ENCODE measurements around the gene SH3BP5L. TPM values are rescaled to one million over a fixed set of nuclear protein-coding genes. Genes with fewer than 3 reads are reported as not detected.
"Not testable (repeated sequence)": the region's sequence is repeated elsewhere in the genome, so short reads cannot be mapped to it uniquely, and the experiment has no call there.

The SH3BP5L gene
- total and polyA plus RNA-seq, 2 donors, result 15.0 to 16.1 TPM

DNA sequence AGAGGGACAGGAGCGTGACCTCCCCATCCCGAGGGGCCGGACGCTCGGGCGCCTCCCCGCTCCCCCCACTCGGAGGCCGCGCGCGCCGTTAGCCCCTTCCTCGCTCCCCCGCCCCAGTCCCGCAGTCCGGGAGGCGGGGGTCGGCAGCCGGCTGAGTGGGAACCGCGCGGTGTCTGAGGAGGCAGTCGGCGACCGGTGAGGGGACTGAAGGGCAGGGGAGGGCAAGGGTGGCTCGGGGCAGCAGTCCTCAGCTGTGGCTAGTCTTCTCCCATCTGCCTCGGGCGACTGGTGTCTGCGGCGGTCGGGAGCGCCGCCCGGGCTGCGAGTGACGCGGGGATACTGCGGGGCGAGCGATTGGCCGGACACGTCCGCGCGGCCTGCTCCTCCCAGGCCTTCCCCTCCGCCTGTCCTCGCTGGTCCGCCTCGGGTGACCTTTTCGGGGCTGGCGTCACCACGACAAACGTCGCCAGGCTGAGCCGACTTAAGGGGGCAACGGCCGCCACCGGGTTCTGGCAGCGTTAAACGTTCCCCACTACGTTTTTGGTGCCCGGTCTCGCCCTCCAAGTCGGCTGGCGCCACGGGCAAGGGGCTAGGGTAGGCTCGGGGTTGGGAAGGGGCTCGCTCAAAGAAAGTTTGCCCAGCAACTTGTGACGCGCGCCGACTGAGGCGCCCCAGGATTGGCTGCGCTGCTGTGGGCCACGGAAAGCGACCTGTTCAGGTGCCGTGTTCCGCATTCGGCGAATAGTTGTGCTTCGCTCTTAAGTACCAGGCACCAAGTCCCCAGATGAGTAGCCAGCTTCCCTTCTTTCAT, 12.8 kb upstream of the SH3BP5L start:
- WGBS, result under 1% methylated on average over 82 of the region's 82 CpGs
- peaks cover 7 to 28% of the 10 kb centered on the region in 2 donors for H3K4me1 ChIP-seq (ENCODE audit: control insufficient read depth in 2 of 2, insufficient read depth in 2 of 2, low read length in 2 of 2)
- H3K36me3 ChIP-seq (ENCODE audit: control insufficient read depth in 2 of 2, insufficient read depth in 2 of 2, low read length in 1 of 2), result peaks cover 6 to 13% of the 10 kb centered on the region in 2 donors
- H3K4me3 ChIP-seq (ENCODE audit: low read length in 2 of 2), result peak overlapping the region; percentile 80 to 95
- peak in 7 of 9 donors; percentile 80 to 95 (median 88) for DNase-seq (ENCODE audit: low read depth in 6 of 9, low spot score in 9 of 9)
- H3K9me3 ChIP-seq (ENCODE audit: control insufficient read depth in 2 of 2, insufficient read depth in 1 of 2, low read length in 1 of 2), result no peaks in the 10 kb centered on the region
- H3K27ac ChIP-seq (ENCODE audit: low read depth in 1 of 2, low read length in 1 of 2), result peak overlapping the region; percentile 93 to 99
- H3K27me3 ChIP-seq (ENCODE audit: control insufficient read depth in 2 of 2, insufficient read depth in 1 of 2, low read length in 1 of 2), result no peaks in the 10 kb centered on the region

DNA sequence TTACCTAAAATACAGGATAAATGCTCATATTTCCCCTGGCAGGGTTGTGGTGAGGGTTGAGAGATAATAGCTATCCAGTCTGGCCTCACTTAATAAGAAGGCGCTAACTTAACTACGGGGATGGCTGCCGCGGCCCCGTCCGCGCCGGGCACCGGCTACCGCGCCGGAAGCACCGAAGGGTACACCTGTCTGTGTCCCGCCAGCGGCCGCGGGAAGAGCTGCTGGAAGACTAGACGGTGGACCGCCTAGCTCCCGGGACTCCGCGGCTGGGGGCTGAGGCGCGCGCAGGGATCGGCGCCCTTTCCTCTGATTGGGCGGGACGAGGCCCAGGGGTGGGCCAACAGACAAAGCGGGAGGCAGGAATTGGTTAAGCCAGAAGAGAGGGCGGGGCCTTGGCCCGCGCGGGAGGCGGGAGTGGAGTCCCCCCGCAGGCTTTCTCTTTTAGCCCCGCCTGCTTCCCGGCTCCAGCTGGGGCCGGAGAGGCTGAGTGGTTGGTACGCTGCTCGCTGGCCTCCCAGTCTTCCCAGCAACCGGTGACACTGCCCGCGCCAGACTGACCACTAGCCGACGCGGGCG, 12.2 kb upstream of the SH3BP5L start, which contains the start of gene ZNF672:
TSS of gene ZNF672 (plus strand) at position 444 of the 576 bp plus-strand sequence. CDS start 9,051 bp downstream, outside the sequence.
- peak in 8 of 9 donors; percentile 82 to 97 (median 92) for DNase-seq (ENCODE audit: low read depth in 6 of 9, low spot score in 9 of 9)
- Histone ChIP-seq H3K27ac (ENCODE audit: low read depth in 1 of 2, low read length in 1 of 2) (peak within 1 kb of the TSS; percentile 93 to 99), H3K36me3 (ENCODE audit: control insufficient read depth in 2 of 2, insufficient read depth in 2 of 2, low read length in 1 of 2) (peaks cover 4 to 9% of the 10 kb centered on the region in 2 donors), H3K4me1 (ENCODE audit: control insufficient read depth in 2 of 2, insufficient read depth in 2 of 2, low read length in 2 of 2) (peaks cover 7 to 28% of the 10 kb centered on the region in 2 donors), H3K4me3 (ENCODE audit: low read length in 2 of 2) (peak within 1 kb of the TSS; percentile 80 to 95), H3K27me3 (ENCODE audit: control insufficient read depth in 2 of 2, insufficient read depth in 1 of 2, low read length in 1 of 2) (no peaks in the 10 kb centered on the region), H3K9me3 (ENCODE audit: control insufficient read depth in 2 of 2, insufficient read depth in 1 of 2, low read length in 1 of 2) (no peaks in the 10 kb centered on the region)
- WGBS, result under 1% methylated on average over 48 of the region's 48 CpGs

DNA sequence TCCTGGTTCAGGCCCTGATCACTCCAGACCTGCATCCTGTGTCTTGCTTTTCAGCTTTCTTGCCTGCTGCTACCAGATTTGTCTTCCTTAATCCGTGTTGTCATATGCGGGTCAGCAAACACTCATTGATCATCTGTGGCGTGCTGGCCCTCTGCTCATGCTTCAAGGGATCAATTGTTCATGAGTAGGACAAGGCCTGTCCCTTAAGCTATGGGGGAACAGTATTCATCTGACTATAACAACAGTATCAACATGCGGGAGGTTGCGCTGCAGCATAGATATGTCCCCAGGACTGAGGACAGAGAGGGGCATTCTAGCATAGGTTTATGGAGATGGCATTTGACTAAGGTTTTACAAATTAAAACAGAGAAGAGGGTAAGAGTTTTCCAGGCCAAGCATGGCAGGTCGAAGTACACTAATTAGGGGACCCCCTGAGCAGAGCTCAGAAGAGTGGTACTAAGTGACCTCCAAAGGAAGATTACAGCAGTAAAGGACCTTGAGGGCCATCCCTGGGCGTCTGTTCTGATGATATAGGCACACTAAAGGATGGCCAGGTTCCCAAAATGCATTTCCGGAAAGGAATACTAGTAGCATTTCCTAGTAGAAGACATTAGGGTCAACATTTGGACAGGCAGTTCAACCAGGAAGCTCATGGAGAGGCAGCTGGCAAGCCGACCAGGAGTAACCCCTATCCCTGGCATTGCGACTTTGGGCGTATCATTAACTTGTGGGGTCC, 11.5 kb upstream of the SH3BP5L start:
- peak overlapping the region; percentile 88 to 93 for H3K27ac ChIP-seq (ENCODE audit: low read depth in 1 of 2, low read length in 1 of 2)
- peaks cover 0 to 3% of the 10 kb centered on the region in 2 donors for H3K36me3 ChIP-seq (ENCODE audit: control insufficient read depth in 2 of 2, insufficient read depth in 2 of 2, low read length in 1 of 2)
- H3K9me3 ChIP-seq (ENCODE audit: control insufficient read depth in 2 of 2, insufficient read depth in 1 of 2, low read length in 1 of 2), result no peaks in the 10 kb centered on the region
- peaks cover 7 to 26% of the 10 kb centered on the region in 2 donors for H3K4me1 ChIP-seq (ENCODE audit: control insufficient read depth in 2 of 2, insufficient read depth in 2 of 2, low read length in 2 of 2)
- WGBS, result 57% methylated on average over 11 of the region's 11 CpGs
- H3K4me3 ChIP-seq (ENCODE audit: low read length in 2 of 2), result peak overlapping the region; percentile 80 to 95
- no peaks in the 10 kb centered on the region for H3K27me3 ChIP-seq (ENCODE audit: control insufficient read depth in 2 of 2, insufficient read depth in 1 of 2, low read length in 1 of 2)
- DNase-seq (ENCODE audit: low read depth in 6 of 9, low spot score in 9 of 9), result no peak

DNA sequence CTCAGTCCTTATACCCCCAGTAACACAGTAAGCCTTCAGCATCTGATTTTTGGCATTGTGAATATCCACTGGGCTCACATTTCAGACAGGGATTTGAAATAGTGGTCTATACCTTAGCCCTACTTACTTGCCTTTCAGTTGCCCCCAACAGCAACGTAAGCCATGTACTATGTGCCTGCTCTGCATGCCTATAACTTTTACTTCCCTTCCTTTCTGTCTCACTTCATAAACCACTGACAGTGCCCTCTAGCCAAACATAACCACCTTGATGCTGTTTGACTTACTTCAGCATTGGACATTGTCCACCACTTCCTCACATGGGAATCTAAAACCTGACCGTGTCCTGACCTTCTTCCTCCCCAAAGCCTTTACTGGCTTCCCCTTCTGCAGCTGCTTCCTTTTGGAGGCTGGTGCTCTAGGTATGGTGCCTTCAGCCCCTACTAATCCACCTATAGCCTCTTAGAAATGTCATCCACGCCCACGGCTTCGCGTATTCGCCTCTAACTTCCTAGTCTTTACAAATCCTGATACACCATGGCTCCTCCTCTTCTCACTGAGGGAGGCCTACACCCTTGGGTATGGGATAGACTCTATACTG, 8.7 kb upstream of the SH3BP5L start:
- Histone ChIP-seq H3K27me3 (ENCODE audit: control insufficient read depth in 2 of 2, insufficient read depth in 1 of 2, low read length in 1 of 2) (no peaks in the 10 kb centered on the region), H3K4me3 (ENCODE audit: low read length in 2 of 2) (no peak overlapping the region), H3K36me3 (ENCODE audit: control insufficient read depth in 2 of 2, insufficient read depth in 2 of 2, low read length in 1 of 2) (no peaks in the 10 kb centered on the region), H3K9me3 (ENCODE audit: control insufficient read depth in 2 of 2, insufficient read depth in 1 of 2, low read length in 1 of 2) (no peaks in the 10 kb centered on the region), H3K4me1 (ENCODE audit: control insufficient read depth in 2 of 2, insufficient read depth in 2 of 2, low read length in 2 of 2) (peaks cover 6 to 13% of the 10 kb centered on the region in 2 donors), H3K27ac (ENCODE audit: low read depth in 1 of 2, low read length in 1 of 2) (no peak overlapping the region)
- DNase-seq (ENCODE audit: low read depth in 6 of 9, low spot score in 9 of 9), result no peak
- WGBS, result 69% methylated on average over 7 of the region's 7 CpGs

DNA sequence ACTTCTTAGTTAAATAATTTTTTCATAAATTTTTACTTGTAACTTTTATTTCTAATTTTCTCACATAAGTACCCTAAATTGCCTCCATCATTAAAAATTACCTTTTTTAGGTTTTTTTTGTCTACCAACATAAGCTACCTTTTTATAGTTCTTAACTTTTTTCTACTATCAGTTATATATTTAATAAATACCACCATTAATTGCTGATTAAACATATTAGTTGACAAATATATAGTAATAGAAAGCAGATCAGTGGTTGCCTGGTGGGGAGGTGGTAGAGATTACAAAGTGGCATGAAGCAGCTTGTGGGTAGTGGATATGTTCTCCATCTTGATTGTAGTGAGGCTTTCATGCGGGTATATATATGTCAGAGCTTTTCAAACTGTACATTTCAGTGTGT, 6.1 kb upstream of the SH3BP5L start:
- H3K27me3 ChIP-seq (ENCODE audit: control insufficient read depth in 2 of 2, insufficient read depth in 1 of 2, low read length in 1 of 2), result no peaks in the 10 kb centered on the region
- DNase-seq (ENCODE audit: low read depth in 6 of 9, low spot score in 9 of 9), result no peak
- no peaks in the 10 kb centered on the region for H3K36me3 ChIP-seq (ENCODE audit: control insufficient read depth in 2 of 2, insufficient read depth in 2 of 2, low read length in 1 of 2)
- no peak overlapping the region for H3K27ac ChIP-seq (ENCODE audit: low read depth in 1 of 2, low read length in 1 of 2)
- WGBS, result 95% methylated on average over 1 of the region's 1 CpG
- no peak overlapping the region for H3K4me3 ChIP-seq (ENCODE audit: low read length in 2 of 2)
- H3K4me1 ChIP-seq (ENCODE audit: control insufficient read depth in 2 of 2, insufficient read depth in 2 of 2, low read length in 2 of 2), result peaks cover under 1 to 2% of the 10 kb centered on the region in 2 donors
- no peaks in the 10 kb centered on the region for H3K9me3 ChIP-seq (ENCODE audit: control insufficient read depth in 2 of 2, insufficient read depth in 1 of 2, low read length in 1 of 2)

DNA sequence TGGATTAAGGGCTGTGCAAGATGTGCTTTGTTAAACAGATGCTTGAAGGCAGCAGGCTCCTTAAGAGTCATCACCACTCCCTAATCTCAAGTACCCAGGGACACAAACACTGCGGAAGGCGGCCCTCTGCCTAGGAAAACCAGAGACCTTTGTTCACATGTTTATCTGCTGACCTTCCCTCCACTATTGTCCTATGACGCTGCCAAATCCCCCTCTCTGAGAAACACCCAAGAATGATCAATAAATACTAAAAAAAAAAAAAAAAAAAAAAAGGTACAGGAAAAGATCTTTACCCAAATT, 5.0 kb upstream of the SH3BP5L start:
- H3K4me1 ChIP-seq (ENCODE audit: control insufficient read depth in 2 of 2, insufficient read depth in 2 of 2, low read length in 2 of 2); H3K27ac ChIP-seq (ENCODE audit: low read depth in 1 of 2, low read length in 1 of 2); H3K27me3 ChIP-seq (ENCODE audit: control insufficient read depth in 2 of 2, insufficient read depth in 1 of 2, low read length in 1 of 2); H3K9me3 ChIP-seq (ENCODE audit: control insufficient read depth in 2 of 2, insufficient read depth in 1 of 2, low read length in 1 of 2); H3K4me3 ChIP-seq (ENCODE audit: low read length in 2 of 2); H3K36me3 ChIP-seq (ENCODE audit: control insufficient read depth in 2 of 2, insufficient read depth in 2 of 2, low read length in 1 of 2); DNase-seq (ENCODE audit: low read depth in 6 of 9, low spot score in 9 of 9): not testable (repeated sequence)
- 96% methylated on average over 1 of the region's 3 CpGs for WGBS

DNA sequence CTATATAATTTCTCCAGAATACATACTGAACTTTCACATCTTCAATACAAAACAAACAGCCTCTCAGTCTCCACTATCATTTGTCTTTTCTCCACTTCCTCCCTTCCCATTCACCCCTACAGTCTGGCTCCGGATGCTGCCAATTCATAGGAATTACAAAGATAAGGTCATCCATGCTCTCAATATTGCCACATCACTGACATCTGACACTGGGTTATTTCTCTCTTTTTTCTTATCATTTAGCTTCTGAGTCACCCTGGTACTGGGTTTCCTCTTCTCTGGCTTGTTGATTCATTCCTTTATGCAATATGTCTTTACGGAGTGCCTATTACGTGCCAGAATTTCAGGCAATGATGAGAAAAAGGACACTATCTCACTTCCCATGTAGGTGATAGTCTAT, 3.1 kb upstream of the SH3BP5L start:
- no peaks in the 10 kb centered on the region for H3K9me3 ChIP-seq (ENCODE audit: control insufficient read depth in 2 of 2, insufficient read depth in 1 of 2, low read length in 1 of 2)
- WGBS, result 99% methylated on average over 3 of the region's 3 CpGs
- no peaks in the 10 kb centered on the region for H3K27me3 ChIP-seq (ENCODE audit: control insufficient read depth in 2 of 2, insufficient read depth in 1 of 2, low read length in 1 of 2)
- peaks cover 17 to 19% of the 10 kb centered on the region in 2 donors for H3K4me1 ChIP-seq (ENCODE audit: control insufficient read depth in 2 of 2, insufficient read depth in 2 of 2, low read length in 2 of 2)
- peaks cover under 1 to 4% of the 10 kb centered on the region in 2 donors for H3K36me3 ChIP-seq (ENCODE audit: control insufficient read depth in 2 of 2, insufficient read depth in 2 of 2, low read length in 1 of 2)
- no peak overlapping the region for H3K27ac ChIP-seq (ENCODE audit: low read depth in 1 of 2, low read length in 1 of 2)
- DNase-seq (ENCODE audit: low read depth in 6 of 9, low spot score in 9 of 9), result no peak
- no peak overlapping the region for H3K4me3 ChIP-seq (ENCODE audit: low read length in 2 of 2)

DNA sequence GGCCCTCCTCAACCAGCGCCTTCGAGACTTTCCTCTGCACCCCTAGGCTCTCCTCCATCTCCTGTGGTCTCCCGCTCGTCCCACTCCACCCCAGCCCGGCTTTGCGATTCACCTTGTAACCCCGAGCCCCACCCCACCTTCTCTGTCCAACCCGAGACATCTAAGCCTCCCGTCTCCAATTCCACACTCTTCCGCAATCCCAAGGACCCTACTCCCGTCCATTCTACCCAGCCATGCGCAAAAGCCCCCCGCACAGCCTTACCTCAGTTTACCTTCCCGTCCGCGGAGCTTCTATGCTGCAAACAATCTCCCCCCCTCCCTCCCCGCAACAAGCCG, 174 bp downstream of the SH3BP5L start:
- H3K9me3 ChIP-seq (ENCODE audit: control insufficient read depth in 2 of 2, insufficient read depth in 1 of 2, low read length in 1 of 2), result no peaks in the 10 kb centered on the region
- peak overlapping the region; percentile 70 to 88 for H3K4me3 ChIP-seq (ENCODE audit: low read length in 2 of 2)
- peaks cover 19 to 25% of the 10 kb centered on the region in 2 donors for H3K36me3 ChIP-seq (ENCODE audit: control insufficient read depth in 2 of 2, insufficient read depth in 2 of 2, low read length in 1 of 2)
- no peaks in the 10 kb centered on the region for H3K27me3 ChIP-seq (ENCODE audit: control insufficient read depth in 2 of 2, insufficient read depth in 1 of 2, low read length in 1 of 2)
- no peak for DNase-seq (ENCODE audit: low read depth in 6 of 9, low spot score in 9 of 9)
- H3K4me1 ChIP-seq (ENCODE audit: control insufficient read depth in 2 of 2, insufficient read depth in 2 of 2, low read length in 2 of 2), result peaks cover 31% of the 10 kb centered on the region in 2 donors
- H3K27ac ChIP-seq (ENCODE audit: low read depth in 1 of 2, low read length in 1 of 2), result peak overlapping the region; percentile 80 to 98
- under 1% methylated on average over 18 of the region's 18 CpGs for WGBS

Measured in thymus (tissue), 11 donors.